AG10803 (cell line): ENCODE results near the gene NLRP6.

Experiments
- DNase-seq: peaks from one replicate; pipeline ENCODE4 v3.0.0; 2010; ENCODE audit warnings: low read depth
- H3K4me3 ChIP-seq: 2 replicates; pipeline ENCODE4 v1.5.1; 2011; ENCODE audit warnings: mild to moderate bottlenecking, low read length, control low read depth
- TF ChIP-seq, protein P1 (sequence below): conservative IDR thresholded peaks from 2 replicates; pipeline ENCODE4 v1.5.1; 2011; ENCODE audit warnings: mild to moderate bottlenecking, low read length, control low read depth, inconsistent platforms

NLRP6 gene

DNA sequence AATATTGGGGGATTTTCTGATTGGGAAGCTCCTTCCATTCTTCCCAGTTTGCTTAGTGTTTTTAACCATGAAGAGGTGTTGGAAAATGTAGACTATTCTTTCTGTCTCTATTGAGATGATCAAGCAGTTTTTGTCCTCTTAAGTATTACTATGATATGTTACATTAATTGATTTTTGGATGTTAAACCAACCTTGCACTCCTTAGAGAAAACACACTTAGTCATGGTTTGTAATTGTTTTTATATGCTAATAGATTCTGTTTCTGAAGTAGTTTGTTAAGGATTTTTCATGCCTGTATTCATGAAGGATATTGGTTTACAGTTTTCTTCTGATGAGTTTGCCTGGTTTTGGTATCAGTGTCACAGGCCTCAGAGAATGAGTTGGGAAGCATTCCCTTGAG, 2.0 kb upstream of the NLRP6 start:
- no peak overlapping the region for H3K4me3 ChIP-seq
- no peak for DNase-seq
- TF ChIP-seq, protein P1, sequence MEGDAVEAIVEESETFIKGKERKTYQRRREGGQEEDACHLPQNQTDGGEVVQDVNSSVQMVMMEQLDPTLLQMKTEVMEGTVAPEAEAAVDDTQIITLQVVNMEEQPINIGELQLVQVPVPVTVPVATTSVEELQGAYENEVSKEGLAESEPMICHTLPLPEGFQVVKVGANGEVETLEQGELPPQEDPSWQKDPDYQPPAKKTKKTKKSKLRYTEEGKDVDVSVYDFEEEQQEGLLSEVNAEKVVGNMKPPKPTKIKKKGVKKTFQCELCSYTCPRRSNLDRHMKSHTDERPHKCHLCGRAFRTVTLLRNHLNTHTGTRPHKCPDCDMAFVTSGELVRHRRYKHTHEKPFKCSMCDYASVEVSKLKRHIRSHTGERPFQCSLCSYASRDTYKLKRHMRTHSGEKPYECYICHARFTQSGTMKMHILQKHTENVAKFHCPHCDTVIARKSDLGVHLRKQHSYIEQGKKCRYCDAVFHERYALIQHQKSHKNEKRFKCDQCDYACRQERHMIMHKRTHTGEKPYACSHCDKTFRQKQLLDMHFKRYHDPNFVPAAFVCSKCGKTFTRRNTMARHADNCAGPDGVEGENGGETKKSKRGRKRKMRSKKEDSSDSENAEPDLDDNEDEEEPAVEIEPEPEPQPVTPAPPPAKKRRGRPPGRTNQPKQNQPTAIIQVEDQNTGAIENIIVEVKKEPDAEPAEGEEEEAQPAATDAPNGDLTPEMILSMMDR = no peak

DNA sequence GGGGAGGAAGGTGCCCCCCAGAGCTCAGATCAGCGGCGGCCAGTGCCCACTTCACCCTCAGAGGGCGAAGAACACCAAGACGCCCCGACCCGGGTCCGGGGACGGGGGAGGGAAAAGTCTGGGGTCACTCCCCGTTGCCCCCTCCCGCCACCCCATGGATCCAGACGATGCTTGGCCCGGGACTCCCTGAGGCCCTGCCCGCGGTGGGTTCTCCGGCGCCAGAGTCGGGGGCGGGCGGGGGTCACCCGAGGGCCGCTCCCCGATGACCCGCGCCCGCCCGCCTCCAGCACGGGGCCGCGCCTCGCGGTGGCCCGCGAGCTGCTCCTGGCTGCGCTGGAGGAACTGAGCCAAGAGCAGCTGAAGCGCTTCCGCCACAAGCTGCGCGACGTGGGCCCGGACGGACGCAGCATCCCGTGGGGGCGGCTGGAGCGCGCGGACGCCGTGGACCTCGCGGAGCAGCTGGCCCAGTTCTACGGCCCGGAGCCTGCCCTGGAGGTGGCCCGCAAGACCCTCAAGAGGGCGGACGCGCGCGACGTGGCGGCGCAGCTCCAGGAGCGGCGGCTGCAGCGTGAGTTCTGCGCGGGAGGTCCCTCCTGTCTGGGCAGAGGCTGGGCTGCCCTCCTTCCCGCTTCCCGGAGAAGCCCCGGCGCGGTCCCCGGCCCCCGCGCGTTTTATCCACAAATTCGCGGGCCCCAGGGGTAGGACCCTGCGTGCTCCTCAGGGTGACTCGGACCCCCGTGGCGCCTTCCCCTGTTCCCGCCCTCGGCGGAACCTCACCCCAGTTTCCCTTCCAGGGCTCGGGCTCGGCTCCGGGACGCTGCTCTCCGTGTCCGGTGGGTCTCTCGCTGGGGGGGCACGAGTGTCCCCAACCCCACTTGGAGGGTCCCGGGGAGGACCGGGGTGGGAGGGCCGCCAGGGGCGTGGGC, 1.1 kb downstream of the NLRP6 start:
- DNase-seq = no peak
- TF ChIP-seq, protein P1 = no peak
- H3K4me3 ChIP-seq = no peak overlapping the region

DNA sequence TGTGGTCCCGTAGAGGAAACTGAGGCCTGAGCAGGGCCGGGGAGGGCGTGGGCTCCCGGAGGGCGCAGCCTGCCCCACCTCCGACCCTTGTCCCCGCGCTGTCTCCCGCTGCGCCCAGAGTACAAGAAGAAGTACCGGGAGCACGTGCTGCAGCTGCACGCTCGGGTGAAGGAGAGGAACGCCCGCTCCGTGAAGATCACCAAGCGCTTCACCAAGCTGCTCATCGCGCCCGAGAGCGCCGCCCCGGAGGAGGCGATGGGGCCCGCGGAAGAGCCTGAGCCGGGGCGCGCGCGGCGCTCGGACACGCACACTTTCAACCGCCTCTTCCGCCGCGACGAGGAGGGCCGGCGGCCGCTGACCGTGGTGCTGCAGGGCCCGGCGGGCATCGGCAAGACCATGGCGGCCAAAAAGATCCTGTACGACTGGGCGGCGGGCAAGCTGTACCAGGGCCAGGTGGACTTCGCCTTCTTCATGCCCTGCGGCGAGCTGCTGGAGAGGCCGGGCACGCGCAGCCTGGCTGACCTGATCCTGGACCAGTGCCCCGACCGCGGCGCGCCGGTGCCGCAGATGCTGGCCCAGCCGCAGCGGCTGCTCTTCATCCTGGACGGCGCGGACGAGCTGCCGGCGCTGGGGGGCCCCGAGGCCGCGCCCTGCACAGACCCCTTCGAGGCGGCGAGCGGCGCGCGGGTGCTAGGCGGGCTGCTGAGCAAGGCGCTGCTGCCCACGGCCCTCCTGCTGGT, 1.9 kb downstream of the NLRP6 start:
- TF ChIP-seq, protein P1 = no peak
- no peak overlapping the region for H3K4me3 ChIP-seq
- peak; percentile 27 for DNase-seq

DNA sequence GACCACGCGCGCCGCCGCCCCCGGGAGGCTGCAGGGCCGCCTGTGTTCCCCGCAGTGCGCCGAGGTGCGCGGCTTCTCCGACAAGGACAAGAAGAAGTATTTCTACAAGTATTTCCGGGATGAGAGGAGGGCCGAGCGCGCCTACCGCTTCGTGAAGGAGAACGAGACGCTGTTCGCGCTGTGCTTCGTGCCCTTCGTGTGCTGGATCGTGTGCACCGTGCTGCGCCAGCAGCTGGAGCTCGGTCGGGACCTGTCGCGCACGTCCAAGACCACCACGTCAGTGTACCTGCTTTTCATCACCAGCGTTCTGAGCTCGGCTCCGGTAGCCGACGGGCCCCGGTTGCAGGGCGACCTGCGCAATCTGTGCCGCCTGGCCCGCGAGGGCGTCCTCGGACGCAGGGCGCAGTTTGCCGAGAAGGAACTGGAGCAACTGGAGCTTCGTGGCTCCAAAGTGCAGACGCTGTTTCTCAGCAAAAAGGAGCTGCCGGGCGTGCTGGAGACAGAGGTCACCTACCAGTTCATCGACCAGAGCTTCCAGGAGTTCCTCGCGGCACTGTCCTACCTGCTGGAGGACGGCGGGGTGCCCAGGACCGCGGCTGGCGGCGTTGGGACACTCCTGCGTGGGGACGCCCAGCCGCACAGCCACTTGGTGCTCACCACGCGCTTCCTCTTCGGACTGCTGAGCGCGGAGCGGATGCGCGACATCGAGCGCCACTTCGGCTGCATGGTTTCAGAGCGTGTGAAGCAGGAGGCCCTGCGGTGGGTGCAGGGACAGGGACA, 2.7 kb downstream of the NLRP6 start:
- H3K4me3 ChIP-seq = no peak overlapping the region
- DNase-seq = no peak
- TF ChIP-seq, protein P1 = no peak

DNA sequence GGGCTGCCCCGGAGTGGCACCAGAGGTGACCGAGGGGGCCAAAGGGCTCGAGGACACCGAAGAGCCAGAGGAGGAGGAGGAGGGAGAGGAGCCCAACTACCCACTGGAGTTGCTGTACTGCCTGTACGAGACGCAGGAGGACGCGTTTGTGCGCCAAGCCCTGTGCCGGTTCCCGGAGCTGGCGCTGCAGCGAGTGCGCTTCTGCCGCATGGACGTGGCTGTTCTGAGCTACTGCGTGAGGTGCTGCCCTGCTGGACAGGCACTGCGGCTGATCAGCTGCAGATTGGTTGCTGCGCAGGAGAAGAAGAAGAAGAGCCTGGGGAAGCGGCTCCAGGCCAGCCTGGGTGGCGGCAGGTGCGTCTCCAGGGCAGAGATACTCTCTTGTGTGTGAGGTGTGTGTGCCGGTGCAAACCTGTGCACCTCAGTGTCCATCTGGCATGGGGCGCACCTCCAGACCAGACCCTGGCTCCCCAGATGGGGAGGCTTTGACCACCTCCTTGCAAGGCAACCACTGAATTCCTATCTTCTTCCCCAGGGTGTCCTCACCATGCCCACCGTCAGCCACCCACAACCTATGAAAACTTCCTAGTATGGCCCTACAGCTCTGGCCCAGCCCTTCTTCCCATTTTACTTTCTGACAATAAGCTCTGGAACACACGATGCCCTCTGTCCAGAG, 3.4 kb downstream of the NLRP6 start:
- DNase-seq = no peak
- TF ChIP-seq, protein P1 = no peak
- no peak overlapping the region for H3K4me3 ChIP-seq

DNA sequence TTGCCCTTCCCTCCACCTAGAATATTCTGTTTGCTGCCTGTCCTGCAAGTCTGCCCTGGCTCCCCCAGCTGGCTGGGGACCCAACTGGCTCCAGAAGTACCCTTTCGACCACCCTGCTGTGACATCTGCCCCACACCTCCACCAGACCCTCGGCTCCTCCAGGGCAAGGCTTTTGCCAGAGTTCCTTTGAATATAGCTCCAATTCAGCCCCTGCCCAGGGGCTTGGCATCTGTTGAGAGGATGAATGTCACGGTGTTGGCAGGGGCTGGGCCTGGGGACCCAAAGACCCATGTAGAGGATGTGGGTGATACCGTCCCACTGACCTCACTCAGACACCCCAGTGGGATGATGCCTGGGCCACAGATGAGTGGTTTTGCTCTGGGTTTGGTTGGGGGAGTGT, 4.0 kb downstream of the NLRP6 start:
- TF ChIP-seq, protein P1 = no peak
- H3K4me3 ChIP-seq = no peak overlapping the region
- DNase-seq = no peak
